IMR-90 (cell line): ENCODE data around the gene HLA-DOA. TPM values are rescaled to one million over a fixed set of nuclear protein-coding genes. Genes with fewer than 3 reads are reported as not detected.

ENCODE experiments used
- ATAC-seq: fragments of 200-7000 bp; cut with Tn5 transposase; 2 replicates; pipeline ENCODE4 v1.9.1; 2020; ENCODE audit warnings: low read depth, mild to moderate bottlenecking, moderate library complexity
- BruUV-seq: library from RNA; stranded (reverse); fragments of 400-500 nt; replicated peaks from 2 replicates; lab custom pipeline; 2021; lab: Mats Ljungman, UMichigan
- CTCF ChIA-PET: fragments of 300-600 bp; formaldehyde crosslinking; extraction: SDS; loops from one replicate; lab custom pipeline; 2021; ENCODE audit warnings: antibody characterized with exemption; lab: Yijun Ruan, JAX
- POLR2A ChIA-PET: fragments of 300-600 bp; sonication (Branson Sonifier 250); formaldehyde crosslinking; loops from one replicate; lab custom pipeline; 2022; ENCODE audit warnings: antibody characterized with exemption; ENCODE audit not compliant: unreplicated experiment; lab: Charles Lee
- DNase-seq: peaks from one replicate; pipeline ENCODE4 v3.0.0; 2013
- H2AFZ ChIP-seq: replicated peaks from 2 replicates; pipeline ENCODE3; 2013; ENCODE audit warnings: low read length, mild to moderate bottlenecking; ENCODE audit not compliant: poor library complexity
- H2AK5ac ChIP-seq: 2 replicates; pipeline ENCODE4 v1.6.1; 2013; ENCODE audit warnings: low read depth, low read length, inconsistent platforms
- H2AK9ac ChIP-seq: replicated peaks from 2 replicates; pipeline ENCODE3; 2013; ENCODE audit warnings: mild to moderate bottlenecking, low read depth, low read length, moderate library complexity; ENCODE audit not compliant: poor library complexity
- H2BK120ac ChIP-seq: 2 replicates; pipeline ENCODE4 v1.6.1; 2013; ENCODE audit warnings: low read depth, low read length, inconsistent platforms
- H2BK15ac ChIP-seq: 3 replicates; pipeline ENCODE4 v1.6.1; 2013; ENCODE audit warnings: low read depth, low read length, inconsistent platforms
- H2BK20ac ChIP-seq: 2 replicates; pipeline ENCODE4 v1.6.1; 2013; ENCODE audit warnings: low read depth, mild to moderate bottlenecking, inconsistent platforms, low read length, moderate library complexity
- H2BK5ac ChIP-seq: 2 replicates; pipeline ENCODE4 v1.6.1; 2013; ENCODE audit warnings: mild to moderate bottlenecking, low read depth, low read length, inconsistent platforms; ENCODE audit not compliant: poor library complexity, severe bottlenecking
- H3K14ac ChIP-seq: replicated peaks from 2 replicates; pipeline ENCODE4 v1.6.1; 2013; ENCODE audit warnings: low read depth, low read length, inconsistent platforms
- H3K18ac ChIP-seq: 2 replicates; pipeline ENCODE4 v1.6.1; 2013; ENCODE audit warnings: low read depth, low read length, control low read depth
- H3K23ac ChIP-seq: 2 replicates; pipeline ENCODE4 v1.6.1; 2013; ENCODE audit warnings: low read depth, low read length, inconsistent platforms
- H3K27ac ChIP-seq: 2 replicates; pipeline ENCODE4 v1.5.1; 2013; ENCODE audit warnings: mild to moderate bottlenecking, control low read depth, low read length; ENCODE audit not compliant: insufficient read depth
- H3K27me3 ChIP-seq: 2 replicates; pipeline ENCODE4 v1.6.1; 2013; ENCODE audit warnings: low read length; ENCODE audit not compliant: control insufficient read depth, insufficient read depth
- H3K36me3 ChIP-seq: 2 replicates; pipeline ENCODE4 v1.6.1; 2013; ENCODE audit warnings: low read length, mixed read lengths; ENCODE audit not compliant: control insufficient read depth, insufficient read depth
- H3K4ac ChIP-seq: 2 replicates; pipeline ENCODE4 v1.6.1; 2013; ENCODE audit warnings: low read depth, low read length, inconsistent platforms
- H3K4me1 ChIP-seq: 2 replicates; pipeline ENCODE4 v1.6.1; 2013; ENCODE audit warnings: low read length, mixed read lengths; ENCODE audit not compliant: control insufficient read depth, insufficient read depth
- H3K4me2 ChIP-seq: 2 replicates; pipeline ENCODE4 v1.6.1; 2013; ENCODE audit warnings: low read depth, mild to moderate bottlenecking, control low read depth, low read length, moderate library complexity
- H3K4me3 ChIP-seq: 2 replicates; pipeline ENCODE4 v1.5.1; 2013; ENCODE audit warnings: low read depth, mild to moderate bottlenecking, control low read depth, low read length, moderate library complexity; ENCODE audit not compliant: insufficient read depth
- H3K56ac ChIP-seq: 2 replicates; pipeline ENCODE4 v1.6.1; 2013; ENCODE audit warnings: low read length, inconsistent platforms; ENCODE audit not compliant: insufficient read depth; ENCODE audit errors: extremely low read depth
- H3K79me1 ChIP-seq, 2 experiments: 2 replicates each; pipeline ENCODE4 v1.6.1; 2013; ENCODE audit warnings: low read length in 2 of 2, inconsistent platforms in 1 of 2, low read depth in 1 of 2
- H3K9ac ChIP-seq: 2 replicates; pipeline ENCODE4 v1.6.1; 2013; ENCODE audit warnings: low read depth, low read length, control low read depth
- H3K9me1 ChIP-seq: 2 replicates; pipeline ENCODE4 v1.6.1; 2013; ENCODE audit warnings: low read length, inconsistent platforms; ENCODE audit not compliant: insufficient read depth
- H3K9me3 ChIP-seq: 2 replicates; pipeline ENCODE4 v1.6.1; 2013; ENCODE audit warnings: low read length; ENCODE audit not compliant: control insufficient read depth, insufficient read depth
- H4K20me1 ChIP-seq: 2 replicates; pipeline ENCODE4 v1.6.1; 2013; ENCODE audit warnings: low read length, inconsistent platforms; ENCODE audit not compliant: insufficient read depth
- H4K5ac ChIP-seq: 2 replicates; pipeline ENCODE4 v1.6.1; 2013; ENCODE audit warnings: mild to moderate bottlenecking, low read depth, low read length, control low read depth
- H4K8ac ChIP-seq, 2 experiments: 2 replicates each; pipeline ENCODE4 v1.6.1; 2013; ENCODE audit warnings: low read depth in 2 of 2, low read length in 2 of 2, control low read depth in 1 of 2, inconsistent platforms in 1 of 2
- H4K91ac ChIP-seq: 2 replicates; pipeline ENCODE4 v1.6.1; 2013; ENCODE audit warnings: low read depth, low read length, inconsistent platforms; ENCODE audit not compliant: insufficient read depth
- BHLHE40 ChIP-seq: fragments of 150-350 bp; IDR thresholded peaks from 2 replicates; pipeline ENCODE4 v1.6.1; 2016; ENCODE audit warnings: mild to moderate bottlenecking, low read depth, low read length
- CEBPB ChIP-seq: IDR thresholded peaks from 2 replicates; pipeline ENCODE4 v1.6.1; 2012; ENCODE audit warnings: low read depth, low read length, improper control_type of control experiment
- CHD1 ChIP-seq: IDR thresholded peaks from 2 replicates; pipeline ENCODE4 v1.6.1; 2012; ENCODE audit warnings: low read depth, low read length, improper control_type of control experiment
- CTCF ChIP-seq: conservative IDR thresholded peaks from 2 replicates; pipeline ENCODE4 v1.5.1; 2012; ENCODE audit warnings: mild to moderate bottlenecking, low read depth, low read length, improper control_type of control experiment
- ELK1 ChIP-seq: fragments of 150-350 bp; IDR thresholded peaks from 2 replicates; pipeline ENCODE4 v1.6.1; 2016; ENCODE audit warnings: low read depth, mild to moderate bottlenecking, low read length, moderate library complexity, borderline replicate concordance
- FOS ChIP-seq: fragments of 150-350 bp; IDR thresholded peaks from 2 replicates; pipeline ENCODE4 v1.6.1; 2016; ENCODE audit warnings: low read depth, low read length
- MAFK ChIP-seq: IDR thresholded peaks from 2 replicates; pipeline ENCODE4 v1.6.1; 2012; ENCODE audit warnings: low read depth, low read length, improper control_type of control experiment
- MXI1 ChIP-seq: IDR thresholded peaks from 2 replicates; pipeline ENCODE4 v1.6.1; 2012; ENCODE audit warnings: low read depth, mild to moderate bottlenecking, low read length, moderate library complexity, borderline replicate concordance
- NFE2L2 ChIP-seq: fragments of 150-350 bp; IDR thresholded peaks from 2 replicates; pipeline ENCODE4 v1.6.1; 2016; ENCODE audit warnings: low read depth, mild to moderate bottlenecking, low read length
- POLR2A ChIP-seq: IDR thresholded peaks from 2 replicates; pipeline ENCODE4 v1.6.1; 2012; ENCODE audit warnings: mild to moderate bottlenecking, low read depth, low read length
- RCOR1 ChIP-seq: IDR thresholded peaks from 2 replicates; pipeline ENCODE4 v1.6.1; 2012; ENCODE audit warnings: mild to moderate bottlenecking, low read length, improper control_type of control experiment; ENCODE audit not compliant: insufficient replicate concordance
- RFX5 ChIP-seq: IDR thresholded peaks from 2 replicates; pipeline ENCODE4 v1.8.0; 2012; ENCODE audit warnings: low read depth, mild to moderate bottlenecking, low read length, moderate library complexity
- SMC3 ChIP-seq: fragments of 150-350 bp; IDR thresholded peaks from 2 replicates; pipeline ENCODE4 v1.6.1; 2016; ENCODE audit warnings: low read depth, mild to moderate bottlenecking, antibody characterized with exemption, low read length, moderate library complexity
- WGBS, 2 experiments: methylation state at CpG; one replicate each; pipeline versions ENCODE4 v1.1.5 to v1.1.7; 2013; ENCODE audit warnings: missing lambda C conversion rate in 2 of 2; ENCODE audit not compliant: insufficient read length in 1 of 2; ENCODE audit errors: extremely low coverage in 2 of 2; 5-methylcytosine and 5-hydroxymethylcytosine counted together
- dilution Hi-C: fragments of 300-500 bp; cut with HindIII; formaldehyde crosslinking; loops from one replicate; pipeline ENCODE4 v1.14.3; 2018; ENCODE audit warnings: low sequenced_read_pairs; ENCODE audit not compliant: unreplicated experiment
- in situ Hi-C: fragments of 300-500 bp; cut with MboI; formaldehyde crosslinking; loops from 3 replicates; pipeline ENCODE4 v1.14.3; 2019; ENCODE audit warnings: low sequenced_read_pairs, inconsistent platforms, mixed read lengths
- intact Hi-C: fragments of 100-400 bp; cut with micrococcal nuclease; formaldehyde crosslinking; loops from 2 replicates; pipeline ENCODE4 v1.10.0; 2022
- polyA plus RNA-seq, 3 experiments: library from polyadenylated mRNA; depleted of rRNA; stranded (reverse); fragments of >200 nt; gene quantifications; 2 replicates each; pipeline ENCODE4 v1.2.3, GENCODE V29; 2012; ENCODE audit warnings: low replicate concordance in 1 of 3
- total RNA-seq: library from RNA; depleted of rRNA; stranded (reverse); fragments of >200 nt; gene quantifications from 2 replicates; pipeline ENCODE4 v1.2.3, GENCODE V29; 2012

Gene HLA-DOA
- total and polyA plus RNA-seq, 2 of the 4 experiments (the other 2 are of a cell fraction) = not detected

GRCh38 chr6:33023536-33023935 lies 14.1 kb upstream of the HLA-DOA start:
- H3K36me3 ChIP-seq = no peaks in the 10 kb centered on the region
- no peak overlapping the region for H2AK5ac ChIP-seq
- H2BK120ac ChIP-seq = no peak overlapping the region
- dilution Hi-C loops = no loop called here
- H4K91ac ChIP-seq = no peak overlapping the region
- no peak overlapping the region for H3K4me3 ChIP-seq
- ATAC-seq = no peak
- no peaks in the 10 kb centered on the region for H3K9me1 ChIP-seq
- TF ChIP-seq POLR2A (no peak), CTCF (no peak), ELK1 (no peak), FOS (no peak), MXI1 (no peak), MAFK (no peak), CEBPB (no peak), RCOR1 (no peak), BHLHE40 (no peak), RFX5 (no peak), NFE2L2 (no peak), CHD1 (no peak), SMC3 (no peak)
- H4K8ac ChIP-seq = no peak overlapping the region
- H3K27ac ChIP-seq = no peak overlapping the region
- no peak overlapping the region for H4K5ac ChIP-seq
- no peaks in the 10 kb centered on the region for H3K79me1 ChIP-seq
- H2AK9ac ChIP-seq = no peak overlapping the region
- no peak overlapping the region for H3K18ac ChIP-seq
- no peak for DNase-seq
- BruUV-seq = no TSS peak
- CTCF ChIA-PET = no interaction called here
- intact Hi-C loops = no loop called here
- no peaks in the 10 kb centered on the region; the same call in 1 of the 2 replicates for H3K4me1 ChIP-seq
- H2AFZ ChIP-seq = no peak overlapping the region
- WGBS, 2 experiments = no CpG with 5 or more reads among the region's 3 CpGs
- no peak overlapping the region for H2BK15ac ChIP-seq
- POLR2A ChIA-PET = no interaction called here
- no peak overlapping the region for H3K14ac ChIP-seq
- H3K27me3 ChIP-seq = peaks cover 22% of the 10 kb centered on the region
- H3K9ac ChIP-seq = no peak overlapping the region
- no peaks in the 10 kb centered on the region for H3K9me3 ChIP-seq
- H3K4ac ChIP-seq = no peak overlapping the region
- no peaks in the 10 kb centered on the region for H4K20me1 ChIP-seq
- no peak overlapping the region for H2BK5ac ChIP-seq
- H3K56ac ChIP-seq = no peak overlapping the region
- no peak overlapping the region for H3K23ac ChIP-seq
- in situ Hi-C loops = no loop called here
- H2BK20ac ChIP-seq = no peak overlapping the region
- no peak overlapping the region for H3K4me2 ChIP-seq
